ENCODE measurements around the gene MLANA.
A peak's percentile ranks its signal among the peaks of the same experiment; 100 is the strongest.

The MLANA gene

DNA sequence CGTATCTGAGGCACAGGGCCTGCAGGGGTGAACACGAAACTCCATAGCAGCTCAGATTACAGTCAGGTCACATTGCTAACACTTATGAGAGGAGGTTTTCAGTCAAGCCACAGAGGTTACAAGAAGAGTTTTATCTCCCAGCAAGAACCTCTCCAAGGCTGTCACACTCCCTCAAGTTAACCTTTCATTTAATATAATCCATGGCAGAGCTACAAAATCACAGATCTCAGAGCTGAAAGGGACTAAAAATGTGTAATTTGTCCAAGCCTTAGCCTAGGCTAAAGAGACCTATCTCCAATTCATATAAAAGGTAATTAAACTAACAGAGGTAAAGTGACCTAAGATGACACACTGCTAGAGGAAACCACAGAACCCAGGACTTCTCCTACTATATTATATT lies 57.2 kb downstream of the MLANA start:
- FAIRE-seq (peak; percentile 74), DNase-seq (ENCODE audit: insufficient read length, low spot score) (no peak)
- TF ChIP-seq POLR2AphosphoS5 (IDR thresholded peaks at IDR 0.05; ENCODE audit: low read depth, low read length), result no peak
- no peak for TF ChIP-seq POU2F2 (IDR thresholded peaks at IDR 0.05; ENCODE audit: low read depth, low read length)
- TF ChIP-seq TAF1 (IDR thresholded peaks at IDR 0.05; ENCODE audit: low read depth, low read length), result no peak
- TF ChIP-seq PAX5 (IDR thresholded peaks at IDR 0.05; ENCODE audit: insufficient read depth, low read length, severe bottlenecking), result no peak
- no peak for TF ChIP-seq SPI1 (IDR thresholded peaks at IDR 0.05; ENCODE audit: low read depth, low read length)
- no peak for TF ChIP-seq POLR2A (IDR thresholded peaks at IDR 0.05; ENCODE audit: low read depth, low read length)

GRCh38 chr9:5949103-5949699 lies 58.5 kb downstream of the MLANA start:
- peak; percentile 78 for FAIRE-seq
- DNase-seq (ENCODE audit: insufficient read length, low spot score), result no peak
- no peak for TF ChIP-seq PAX5 (IDR thresholded peaks at IDR 0.05; ENCODE audit: insufficient read depth, low read length, severe bottlenecking)
- 0 out of 2 replicates have a peak, but pooled peaks have one; percentile 17 for TF ChIP-seq SPI1 (IDR thresholded peaks at IDR 0.05; ENCODE audit: low read depth, low read length)

DNA sequence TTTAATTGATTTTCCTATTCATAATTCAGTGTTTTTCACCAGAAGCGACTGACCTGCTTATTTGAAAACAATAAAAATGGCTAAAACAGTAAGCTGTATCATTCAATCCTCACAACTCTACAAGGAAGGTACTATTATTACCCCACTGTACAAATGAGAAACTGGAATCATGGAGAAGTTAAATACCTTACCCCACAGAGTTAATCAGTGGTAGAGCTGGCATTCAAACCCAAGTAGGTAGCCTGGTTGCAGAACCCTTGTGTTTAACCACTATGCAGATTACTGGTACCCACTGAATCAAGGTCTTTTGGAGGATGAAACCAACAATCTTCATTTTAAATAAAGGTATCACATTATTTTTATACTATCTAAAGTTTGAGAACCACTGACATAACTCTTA lies 59.6 kb downstream of the MLANA start:
- DNase-seq (ENCODE audit: insufficient read length, low spot score) (no peak), FAIRE-seq (peak; percentile 31)
- no peak for TF ChIP-seq PAX5 (IDR thresholded peaks at IDR 0.05; ENCODE audit: insufficient read depth, low read length, severe bottlenecking)
- no peak for TF ChIP-seq TAF1 (IDR thresholded peaks at IDR 0.05; ENCODE audit: low read depth, low read length)

GRCh38 chr9:5951686-5952211 lies 61.1 kb downstream of the MLANA start:
- TF ChIP-seq POLR2AphosphoS5 (IDR thresholded peaks at IDR 0.05; ENCODE audit: low read depth, low read length) (no peak), POU2F2 (IDR thresholded peaks at IDR 0.05; ENCODE audit: low read depth, low read length) (no peak), SPI1 (IDR thresholded peaks at IDR 0.05; ENCODE audit: low read depth, low read length) (no peak), TAF1 (IDR thresholded peaks at IDR 0.05; ENCODE audit: low read depth, low read length) (no peak), PAX5 (IDR thresholded peaks at IDR 0.05; ENCODE audit: insufficient read depth, low read length, severe bottlenecking) (no peak), POLR2A (IDR thresholded peaks at IDR 0.05; ENCODE audit: low read depth, low read length) (no peak)
- DNase-seq (ENCODE audit: insufficient read length, low spot score) (no peak), FAIRE-seq (no peak)

- no peak for TF ChIP-seq POLR2AphosphoS5 (IDR thresholded peaks at IDR 0.05; ENCODE audit: low read depth, low read length)
- no peak for TF ChIP-seq POLR2A (IDR thresholded peaks at IDR 0.05; ENCODE audit: low read depth, low read length)
- no peak for TF ChIP-seq POU2F2 (IDR thresholded peaks at IDR 0.05; ENCODE audit: low read depth, low read length)
- no peak for TF ChIP-seq SPI1 (IDR thresholded peaks at IDR 0.05; ENCODE audit: low read depth, low read length)
- TF ChIP-seq PAX5 (IDR thresholded peaks at IDR 0.05; ENCODE audit: insufficient read depth, low read length, severe bottlenecking), result no peak
- no peak for TF ChIP-seq TAF1 (IDR thresholded peaks at IDR 0.05; ENCODE audit: low read depth, low read length)
- DNase-seq (ENCODE audit: insufficient read length, low spot score) (no peak), FAIRE-seq (no peak)
Observed at GRCh38 chr9:5953743-5954707, 63.3 kb downstream of the MLANA start.

- FAIRE-seq, result no peak
- TF ChIP-seq PAX5 (IDR thresholded peaks at IDR 0.05; ENCODE audit: insufficient read depth, low read length, severe bottlenecking), result no peak
- TF ChIP-seq POLR2A (IDR thresholded peaks at IDR 0.05; ENCODE audit: low read depth, low read length), result no peak
- TF ChIP-seq SPI1 (IDR thresholded peaks at IDR 0.05; ENCODE audit: low read depth, low read length), result no peak
- no peak for TF ChIP-seq POLR2AphosphoS5 (IDR thresholded peaks at IDR 0.05; ENCODE audit: low read depth, low read length)
- no peak for TF ChIP-seq TAF1 (IDR thresholded peaks at IDR 0.05; ENCODE audit: low read depth, low read length)
- no peak for TF ChIP-seq POU2F2 (IDR thresholded peaks at IDR 0.05; ENCODE audit: low read depth, low read length)
- DNase-seq (ENCODE audit: insufficient read length, low spot score), result no peak
Observed at GRCh38 chr9:5957166-5957565, 66.5 kb downstream of the MLANA start.

DNA sequence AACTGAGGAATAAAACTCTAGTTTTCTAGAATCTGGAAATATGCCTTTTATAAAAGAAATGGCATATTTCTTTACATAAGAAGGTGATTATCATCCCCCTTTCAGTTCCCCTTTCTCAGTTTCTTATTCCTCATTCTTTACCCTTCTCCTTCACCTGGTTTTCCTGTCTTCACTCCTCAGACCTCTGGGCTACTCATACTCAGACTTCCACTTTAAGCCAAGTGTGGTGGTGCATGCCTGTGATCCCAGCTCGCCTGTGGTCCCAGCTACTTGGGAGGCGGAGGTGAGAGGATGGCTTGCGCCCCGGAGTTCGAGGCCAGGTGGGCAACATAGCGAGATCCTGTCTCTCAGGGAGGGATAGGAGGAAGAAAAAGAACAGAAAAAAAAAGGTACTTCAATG lies 67.6 kb downstream of the MLANA start:
- TF ChIP-seq POU2F2 (IDR thresholded peaks at IDR 0.05; ENCODE audit: low read depth, low read length) (no peak), SPI1 (IDR thresholded peaks at IDR 0.05; ENCODE audit: low read depth, low read length) (peak; percentile 93)
- FAIRE-seq, result peak; percentile 52

More for the DNA sequence above, 67.6 kb downstream of the MLANA start:
- DNase-seq (ENCODE audit: insufficient read length, low spot score), result no peak

Measured in GM12891 (cell line).